GM21576 (cell line): ENCODE measurements around the gene ELN.

Experiments used
- ATAC-seq: cut with Tn5 transposase; IDR thresholded peaks from one replicate; pipeline ENCODE4 v1.9.1; 2021; ENCODE audit warnings: mild to moderate bottlenecking, moderate library complexity; ENCODE audit not compliant: unreplicated experiment

Gene ELN

DNA sequence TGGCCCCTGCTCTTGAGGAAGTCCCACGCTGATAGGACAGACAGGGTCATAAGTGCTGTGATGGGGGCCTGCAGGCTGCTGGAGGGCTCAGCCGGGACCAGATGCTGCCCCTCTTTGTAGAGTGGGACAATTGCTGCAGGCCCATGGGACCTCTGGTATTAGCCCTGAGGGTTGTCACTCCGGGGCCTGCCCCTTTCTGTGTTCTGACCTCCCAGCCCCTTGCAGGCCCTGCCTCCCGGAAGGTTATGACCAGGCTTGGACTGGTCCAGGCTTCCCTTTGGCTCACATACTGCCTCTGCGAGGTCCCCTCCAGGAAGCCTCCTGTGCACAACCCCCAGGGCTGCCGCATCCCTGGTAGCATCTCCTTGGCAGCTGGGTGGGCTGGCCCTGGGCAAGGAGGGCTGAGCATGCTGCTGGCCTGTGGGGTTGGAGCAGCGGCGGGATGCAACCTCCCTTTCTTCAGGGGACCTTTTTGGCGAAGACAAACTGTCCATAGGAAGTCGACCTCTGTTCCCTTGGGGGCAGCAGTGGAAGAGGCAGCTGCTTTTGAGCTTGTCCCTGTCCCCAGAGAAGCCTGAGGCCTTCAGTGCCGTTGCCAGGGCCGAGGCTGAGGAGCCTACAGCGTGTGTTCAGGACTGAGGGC lies 64.5 kb downstream of the ELN start:
- ATAC-seq = no peak

DNA sequence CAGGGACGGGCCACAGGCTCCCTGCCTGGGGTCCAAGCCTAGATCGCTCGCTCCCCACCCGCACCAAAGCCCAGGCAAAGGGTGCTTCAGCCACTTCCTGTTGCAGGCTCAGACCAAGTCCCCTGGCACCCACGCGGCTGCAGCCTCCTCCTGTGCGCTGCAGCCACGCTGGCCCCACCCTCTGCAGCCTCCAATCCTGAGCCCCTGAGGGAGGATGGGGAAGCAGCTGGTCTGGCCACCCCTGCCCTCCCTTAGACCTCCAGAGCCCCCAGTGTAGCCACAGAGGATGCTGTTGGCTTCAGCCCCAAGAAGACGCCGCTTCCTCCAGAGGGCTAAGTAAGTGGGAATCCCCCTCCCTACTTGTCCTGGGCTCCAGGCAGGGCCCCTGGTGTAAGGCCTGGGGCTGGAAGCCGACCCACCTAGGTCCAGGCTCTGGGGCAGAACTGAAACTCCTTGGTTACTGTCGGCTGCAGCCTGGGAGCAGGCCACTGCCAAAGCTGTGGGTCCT lies 65.0 kb downstream of the ELN start:
- peak; percentile 59 for ATAC-seq

DNA sequence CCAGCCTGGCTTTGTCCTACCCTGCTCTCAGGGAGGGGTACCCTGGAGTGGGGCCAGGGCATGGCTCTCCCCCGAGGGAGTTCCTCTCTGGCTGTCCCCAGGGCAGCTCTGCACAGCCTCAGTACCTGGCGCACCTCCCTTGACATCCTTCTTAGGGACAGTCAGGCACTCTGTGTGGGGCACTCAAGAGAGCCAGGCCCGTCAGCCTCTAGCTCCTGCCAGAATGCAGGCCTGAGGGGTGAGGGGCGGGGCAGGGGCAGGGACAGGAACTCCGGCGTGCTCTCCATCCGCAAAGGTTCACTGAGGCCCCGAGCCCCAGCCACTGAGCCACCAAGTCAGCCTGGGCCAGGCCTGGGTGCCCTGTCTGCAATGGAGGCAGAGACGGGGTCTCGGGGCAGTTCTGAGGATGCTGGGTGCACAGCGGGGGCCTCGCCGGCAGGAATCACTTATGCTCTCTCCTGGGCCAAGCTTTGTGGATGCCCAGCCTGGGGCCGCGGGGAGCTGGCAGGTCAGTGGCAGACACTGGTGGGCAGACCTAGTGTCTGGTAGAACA lies 65.8 kb downstream of the ELN start:
- ATAC-seq = peak; percentile 6

DNA sequence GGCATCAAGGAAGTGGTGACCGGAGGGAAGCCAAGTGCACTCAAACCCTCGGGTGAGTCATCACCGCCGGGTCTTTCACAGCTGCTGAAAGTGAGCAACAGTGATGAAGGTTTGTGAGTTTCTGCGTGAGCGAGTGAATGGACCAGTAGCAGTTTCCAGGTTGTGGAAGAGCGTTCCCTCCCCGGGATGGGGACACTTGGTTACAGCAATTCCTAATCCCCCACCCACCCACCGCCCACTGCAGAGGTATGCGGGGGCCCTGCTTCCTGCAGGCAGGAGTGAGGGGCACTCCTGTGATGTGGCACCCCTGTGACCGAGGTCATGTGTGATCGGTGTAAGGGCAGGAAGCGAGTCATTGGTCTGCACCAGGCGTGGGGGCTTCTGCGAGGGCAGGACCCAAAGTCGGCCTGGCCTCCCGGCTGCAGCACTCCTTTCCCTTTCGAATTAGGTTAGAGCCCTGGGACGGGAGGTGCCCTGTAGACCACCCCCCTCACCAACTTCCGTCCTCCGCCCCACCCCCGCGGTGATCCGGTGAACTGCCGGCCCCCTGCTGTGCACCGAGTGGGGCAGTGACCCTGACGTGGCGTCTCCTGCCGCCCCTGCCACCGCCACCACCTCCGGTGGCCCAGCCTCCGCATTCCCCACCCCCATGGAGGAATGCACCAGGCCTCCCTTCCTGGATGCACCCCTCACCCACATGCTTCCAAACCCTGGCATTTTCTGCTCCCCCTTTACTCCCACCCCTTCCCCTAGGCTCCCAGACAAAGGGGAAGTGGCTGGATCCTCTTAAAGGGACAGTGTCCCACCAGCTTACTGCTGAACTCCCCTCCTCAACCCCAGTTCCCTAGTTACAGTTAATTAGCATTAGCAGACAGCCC lies 66.5 kb downstream of the ELN start:
- ATAC-seq = peak; percentile 41

DNA sequence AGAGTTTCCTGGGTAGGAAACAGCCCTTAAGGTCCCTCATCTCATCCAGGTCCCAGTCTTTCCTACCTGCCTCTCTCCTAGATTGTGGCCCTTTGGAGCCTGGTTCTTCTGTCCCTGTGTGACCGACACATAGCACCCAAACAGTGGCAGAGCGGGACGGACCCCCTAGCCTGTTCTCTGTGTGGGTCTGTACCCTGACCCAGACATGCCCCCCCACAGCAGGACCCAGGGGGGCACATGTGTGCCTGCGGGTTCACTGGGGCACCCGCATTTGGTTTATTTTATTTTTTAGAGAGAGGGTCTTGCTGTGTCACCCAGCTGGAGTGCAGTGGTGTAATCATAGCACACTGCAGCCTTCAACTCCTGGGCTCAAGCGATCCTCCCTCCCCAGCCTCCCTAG lies 67.2 kb downstream of the ELN start:
- ATAC-seq = no peak

DNA sequence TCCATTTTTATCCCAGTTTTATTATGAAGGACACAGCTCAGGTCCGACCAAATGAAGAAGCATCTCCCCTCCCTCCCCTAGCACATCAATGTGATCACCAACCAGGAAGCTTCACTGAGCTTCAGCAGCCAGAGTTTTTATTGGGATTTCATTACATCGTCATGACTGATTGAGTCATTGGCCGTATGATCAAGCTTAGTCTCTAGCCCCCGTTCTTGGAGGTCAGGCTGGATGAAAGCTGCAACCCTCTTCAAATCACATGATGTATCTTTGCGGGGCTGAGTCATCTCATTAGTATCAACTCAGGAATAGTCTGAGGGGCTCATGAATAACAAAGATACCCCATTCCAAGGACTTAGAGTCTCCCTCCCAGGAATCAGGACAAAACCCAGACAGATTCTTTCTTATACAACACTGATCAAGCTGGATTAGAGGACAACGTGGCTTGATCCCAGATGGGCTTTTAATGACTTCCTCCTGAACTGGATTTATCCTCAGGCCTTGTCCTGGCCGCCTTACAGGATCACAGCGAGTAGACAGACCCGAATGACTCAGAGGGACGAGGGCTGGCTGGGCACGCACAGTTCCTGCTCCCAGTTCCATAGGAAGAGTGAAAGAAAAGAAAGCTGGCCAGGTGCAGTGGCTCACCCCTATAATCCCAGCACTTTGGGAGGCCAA lies 70.1 kb downstream of the ELN start:
- ATAC-seq = no peak

DNA sequence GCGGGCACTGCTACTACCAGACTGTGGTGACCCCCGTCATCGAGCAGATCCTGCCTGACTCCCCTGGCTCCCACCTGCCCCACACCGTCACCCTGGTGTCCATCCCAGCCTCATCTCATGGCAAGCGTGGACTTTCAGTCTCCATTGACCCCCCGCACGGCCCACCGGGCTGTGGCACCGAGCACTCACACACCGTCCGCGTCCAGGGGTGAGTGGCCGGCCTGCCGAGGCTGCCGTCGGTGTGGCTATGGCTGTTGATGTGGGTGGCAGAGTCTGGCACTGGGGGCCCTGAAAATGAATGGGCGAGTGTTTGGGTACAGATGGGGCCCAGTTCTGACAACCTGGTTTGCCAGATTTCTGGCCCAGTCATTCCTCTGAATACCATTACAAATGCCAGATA lies 71.1 kb downstream of the ELN start:
- no peak for ATAC-seq

DNA sequence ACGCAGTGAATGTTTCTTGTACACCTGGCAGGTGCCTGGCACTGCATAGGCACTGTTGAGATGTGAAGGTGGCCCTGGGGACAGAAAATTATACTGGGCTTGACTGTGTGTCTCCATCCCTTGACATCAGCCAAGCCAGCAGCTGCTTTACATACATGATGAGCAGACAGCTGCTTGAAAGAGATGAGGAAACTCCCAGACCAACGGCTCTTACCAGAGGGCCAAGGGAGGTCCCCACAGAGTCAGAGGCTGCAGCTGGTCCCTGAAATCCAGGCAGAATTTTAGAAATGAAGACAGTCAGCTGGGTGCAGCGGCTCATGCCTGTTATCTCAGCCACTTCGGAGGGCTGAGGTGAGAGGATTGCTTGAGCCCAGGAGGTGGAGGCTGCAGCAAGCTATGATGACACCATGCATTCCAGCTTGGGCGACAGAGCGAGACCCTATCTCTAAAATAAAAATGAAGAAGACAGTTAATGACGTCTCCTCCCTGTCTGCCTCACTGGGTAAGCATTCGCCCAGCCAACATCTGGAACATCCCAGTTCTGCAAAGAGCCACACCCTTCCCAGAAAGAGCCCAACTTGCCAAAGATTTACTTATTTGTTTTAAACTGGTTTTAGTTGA lies 73.2 kb downstream of the ELN start:
- peak; percentile 85 for ATAC-seq

DNA sequence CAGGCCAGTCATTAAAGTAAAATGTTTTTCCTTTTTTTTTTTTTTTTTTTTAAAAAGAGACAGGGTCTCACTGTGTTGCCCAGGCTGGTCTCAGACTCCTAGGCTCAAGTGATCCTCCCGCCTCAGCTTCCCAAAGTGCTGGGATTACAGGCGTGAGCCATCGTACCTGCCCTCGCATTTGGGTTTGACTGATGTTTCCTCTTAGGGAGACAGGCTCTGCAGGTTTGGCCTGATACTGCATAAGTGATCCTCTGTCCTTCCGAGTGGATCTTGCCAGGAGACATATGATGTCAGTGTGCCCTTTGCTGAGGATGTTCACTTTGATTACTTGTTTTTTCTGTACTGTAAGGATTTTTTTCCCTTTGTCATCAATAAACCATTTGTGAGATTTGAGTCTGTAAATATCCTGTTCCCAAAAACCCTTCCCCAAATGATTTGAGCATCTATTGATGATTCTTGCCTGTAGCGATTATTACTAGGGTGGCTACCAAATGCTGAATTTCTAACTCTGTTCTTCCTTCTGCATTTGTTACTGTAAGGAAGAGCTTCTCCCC lies 75.3 kb downstream of the ELN start:
- ATAC-seq = no peak

DNA sequence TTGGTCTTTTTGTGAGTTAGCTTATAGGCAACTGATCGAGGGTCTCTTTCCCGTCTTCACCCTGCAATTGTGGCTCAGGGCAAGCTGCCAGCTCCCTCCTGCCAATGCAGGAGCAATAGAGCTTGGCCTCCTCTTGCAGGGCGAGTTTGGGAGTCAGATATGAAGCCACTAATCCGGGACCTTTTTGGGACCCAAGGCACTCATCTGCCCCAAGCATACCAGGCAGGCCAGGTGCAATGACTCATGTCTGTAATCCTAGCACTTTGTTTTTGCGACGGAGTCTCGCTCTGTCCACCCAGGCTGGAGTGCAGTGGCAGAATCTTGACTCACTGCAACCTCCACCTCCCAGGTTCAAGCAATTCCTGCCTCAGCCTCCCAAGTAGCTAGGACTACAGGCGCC lies 76.7 kb downstream of the ELN start:
- ATAC-seq = no peak

DNA sequence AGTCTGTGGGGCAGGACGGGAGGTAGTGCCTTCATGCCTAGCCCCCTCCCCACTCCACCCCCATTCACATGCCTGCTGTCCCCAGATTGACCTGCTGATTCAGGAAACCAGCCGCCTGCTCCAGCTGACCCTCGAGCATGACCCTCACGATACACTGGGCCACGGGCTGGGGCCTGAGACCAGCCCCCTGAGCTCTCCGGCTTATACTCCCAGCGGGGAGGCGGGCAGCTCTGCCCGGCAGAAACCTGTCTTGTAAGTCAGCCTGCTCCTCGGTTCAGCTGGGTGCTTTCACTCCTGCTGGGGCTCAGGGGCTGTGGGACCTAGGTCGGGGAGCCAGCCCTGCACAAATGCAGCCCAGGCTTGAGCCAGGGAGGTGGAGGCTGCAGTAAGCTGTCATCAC lies 78.0 kb downstream of the ELN start:
- ATAC-seq = no peak

DNA sequence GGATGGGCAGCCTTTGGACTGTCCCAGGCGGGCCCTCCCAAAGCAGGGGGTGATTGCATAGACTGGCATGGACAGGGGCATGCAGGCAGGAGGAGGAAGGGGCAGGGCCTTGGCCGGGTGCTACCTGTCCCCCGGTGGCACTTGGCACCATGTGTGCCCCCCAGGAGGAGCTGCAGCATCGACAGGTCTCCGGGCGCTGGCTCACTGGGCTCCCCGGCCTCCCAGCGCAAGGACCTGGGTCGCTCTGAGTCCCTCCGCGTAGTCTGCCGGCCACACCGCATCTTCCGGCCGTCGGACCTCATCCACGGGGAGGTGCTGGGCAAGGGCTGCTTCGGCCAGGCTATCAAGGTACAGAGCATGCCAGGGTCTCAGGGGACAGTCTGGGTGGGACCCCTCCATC lies 78.9 kb downstream of the ELN start:
- no peak for ATAC-seq

DNA sequence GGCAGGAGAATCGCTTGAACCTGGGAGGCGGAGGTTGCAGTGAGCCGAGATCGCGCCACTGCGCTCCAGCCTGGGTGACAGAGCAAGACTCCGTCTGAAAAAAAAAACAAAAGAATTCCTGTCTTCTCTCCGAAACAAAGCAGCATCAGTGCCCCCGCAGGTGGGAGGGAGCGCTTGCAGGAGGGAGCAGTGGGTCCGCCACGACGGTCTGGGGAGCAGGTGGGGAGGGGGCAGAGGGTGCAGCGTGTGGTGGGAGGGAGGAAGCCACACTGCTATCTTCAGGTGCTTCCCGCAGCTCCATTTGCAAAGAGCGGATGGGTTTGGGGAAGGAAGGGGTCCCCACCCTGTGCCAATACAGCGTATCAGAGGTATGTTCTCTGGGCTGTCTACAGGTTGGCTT lies 87.4 kb downstream of the ELN start:
- ATAC-seq = no peak

DNA sequence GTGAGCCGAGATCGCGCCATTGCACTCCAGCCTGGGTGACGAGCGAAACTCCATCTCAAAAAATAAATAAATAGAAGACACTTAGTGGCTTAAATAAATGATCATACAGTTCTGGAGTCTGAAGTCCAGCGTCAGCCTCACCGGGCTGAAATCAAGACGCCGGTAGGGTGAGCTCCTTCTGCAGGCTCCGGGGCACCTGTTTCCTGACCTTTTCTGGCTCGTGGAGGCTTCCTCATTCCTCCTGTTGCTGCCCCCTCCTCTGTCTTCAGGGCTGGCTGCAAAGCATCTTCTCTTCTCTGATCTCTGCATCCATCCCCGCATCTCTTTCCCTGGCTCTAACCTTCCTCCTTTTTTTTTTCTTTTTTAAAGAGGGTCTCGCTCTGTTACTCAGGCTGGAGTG lies 88.4 kb downstream of the ELN start:
- no peak for ATAC-seq
